Ectodermal cell (in vitro differentiated cells): ENCODE results near the gene FRY.
"Not testable (repeated sequence)": the region's sequence is repeated elsewhere in the genome, so short reads cannot be mapped to it uniquely, and the experiment has no call there.

Experiments used
- H3K27ac ChIP-seq: 2 replicates; pipeline ENCODE4 v1.7.0; 2013; ENCODE audit warnings: mild to moderate bottlenecking, low read depth, low read length; ENCODE audit not compliant: insufficient read depth, poor library complexity, severe bottlenecking
- H3K27me3 ChIP-seq: 2 replicates; pipeline ENCODE4 v1.7.0; 2013; ENCODE audit warnings: mild to moderate bottlenecking, low read length; ENCODE audit not compliant: insufficient read depth, control insufficient read depth, poor library complexity, severe bottlenecking
- H3K36me3 ChIP-seq: one replicate; pipeline ENCODE4 v1.7.0; 2013; ENCODE audit warnings: low read length; ENCODE audit not compliant: control insufficient read depth, insufficient read depth
- H3K4me1 ChIP-seq: one replicate; pipeline ENCODE4 v1.7.0; 2013; ENCODE audit warnings: low read length; ENCODE audit not compliant: control insufficient read depth, insufficient read depth
- H3K4me3 ChIP-seq: 2 replicates; pipeline ENCODE4 v1.7.0; 2013; ENCODE audit warnings: low read depth, low read length, control low read depth; ENCODE audit not compliant: insufficient read depth
- H3K9me3 ChIP-seq: 2 replicates; pipeline ENCODE4 v1.7.0; 2013; ENCODE audit warnings: mild to moderate bottlenecking, low read length, moderate library complexity; ENCODE audit not compliant: control insufficient read depth
- WGBS, 2 experiments: methylation state at CpG; one replicate each; pipeline ENCODE4 v1.1.7; 2013; ENCODE audit warnings: missing lambda C conversion rate in 2 of 2; 5-methylcytosine and 5-hydroxymethylcytosine counted together

FRY gene

DNA sequence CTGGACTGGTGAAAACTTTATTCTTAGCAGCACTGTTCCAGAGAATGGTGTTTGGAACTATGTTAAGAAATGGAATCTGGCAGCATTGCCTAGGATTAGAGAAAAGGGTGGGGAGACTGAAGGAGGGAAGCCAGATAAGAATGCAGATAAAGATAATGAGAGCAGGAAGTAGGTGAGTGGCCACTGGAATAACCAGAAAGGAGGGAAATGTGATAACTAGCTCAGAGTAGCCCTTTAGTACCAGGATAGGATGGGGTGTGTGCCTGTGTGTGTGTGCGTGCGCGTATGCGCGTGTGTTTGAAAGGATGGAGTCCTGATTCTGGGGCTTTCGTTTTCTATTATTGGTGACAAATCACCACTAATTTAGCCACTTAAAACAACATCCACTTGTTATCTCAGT is 33.4 kb upstream of the FRY start:
- WGBS, 2 experiments, result 94 to 100% methylated on average over 6 of the region's 6 CpGs
- no peak overlapping the region for H3K27ac ChIP-seq
- no peaks in the 10 kb centered on the region for H3K27me3 ChIP-seq
- no peaks in the 10 kb centered on the region for H3K36me3 ChIP-seq
- no peak overlapping the region for H3K4me3 ChIP-seq
- no peaks in the 10 kb centered on the region for H3K9me3 ChIP-seq
- peaks cover 6% of the 10 kb centered on the region for H3K4me1 ChIP-seq

DNA sequence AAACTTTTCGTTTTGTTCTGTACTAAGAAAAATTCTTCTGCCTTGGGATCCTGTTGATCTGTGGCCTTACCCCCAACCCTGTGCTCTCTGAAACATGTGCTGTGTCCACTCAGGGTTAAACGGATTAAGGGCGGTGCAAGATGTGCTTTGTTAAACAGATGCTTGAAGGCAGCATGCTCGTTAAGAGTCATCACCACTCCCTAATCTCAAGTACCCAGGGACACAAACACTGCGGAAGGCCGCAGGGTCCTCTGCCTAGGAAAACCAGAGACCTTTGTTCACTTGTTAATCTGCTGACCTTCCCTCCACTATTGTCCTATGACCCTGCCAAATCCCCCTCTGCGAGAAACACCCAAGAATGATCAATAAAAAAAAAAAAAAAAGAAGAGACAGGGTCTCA is 30.8 kb upstream of the FRY start:
- H3K36me3 ChIP-seq, H3K27me3 ChIP-seq, H3K4me1 ChIP-seq, H3K9me3 ChIP-seq, H3K4me3 ChIP-seq, H3K27ac ChIP-seq: not testable (repeated sequence)
- WGBS, 2 experiments, result 94 to 100% methylated on average over 1 of the region's 7 CpGs

DNA sequence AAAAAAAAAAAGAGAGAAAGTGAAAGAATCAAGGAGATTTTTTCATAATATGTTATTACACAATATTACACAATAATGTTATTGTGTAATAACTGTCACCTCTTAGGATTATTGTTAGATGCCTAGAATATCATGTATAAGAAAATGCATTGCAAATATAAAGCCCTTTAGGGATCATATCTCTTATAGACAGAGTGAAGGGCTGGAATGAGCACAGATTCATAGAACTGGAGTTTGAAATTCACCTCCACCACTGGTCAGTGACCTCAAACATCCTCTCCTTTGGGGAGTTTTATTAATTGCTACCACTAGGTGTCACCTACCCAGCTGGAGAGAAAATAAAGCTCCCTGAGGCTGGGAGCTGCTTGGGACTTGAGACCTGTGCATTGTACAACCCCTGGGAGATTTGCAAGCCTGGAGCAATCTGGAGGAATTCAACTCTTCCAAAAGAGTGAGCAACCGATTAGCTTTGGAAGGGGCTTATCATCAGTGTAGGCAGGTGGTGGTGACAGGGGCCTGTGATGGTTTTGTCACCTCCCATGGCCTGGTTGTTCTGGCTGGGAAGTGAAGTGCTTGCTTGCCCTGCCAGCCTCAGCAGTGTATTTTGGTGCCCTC is 30.3 kb upstream of the FRY start:
- H3K27ac ChIP-seq, result no peak overlapping the region
- WGBS, 2 experiments, result 74 to 94% methylated on average over 1 of the region's 1 CpG
- H3K36me3 ChIP-seq, result no peaks in the 10 kb centered on the region
- H3K27me3 ChIP-seq, result no peaks in the 10 kb centered on the region
- no peak overlapping the region for H3K4me3 ChIP-seq
- peaks cover 5% of the 10 kb centered on the region for H3K4me1 ChIP-seq
- H3K9me3 ChIP-seq, result no peaks in the 10 kb centered on the region

DNA sequence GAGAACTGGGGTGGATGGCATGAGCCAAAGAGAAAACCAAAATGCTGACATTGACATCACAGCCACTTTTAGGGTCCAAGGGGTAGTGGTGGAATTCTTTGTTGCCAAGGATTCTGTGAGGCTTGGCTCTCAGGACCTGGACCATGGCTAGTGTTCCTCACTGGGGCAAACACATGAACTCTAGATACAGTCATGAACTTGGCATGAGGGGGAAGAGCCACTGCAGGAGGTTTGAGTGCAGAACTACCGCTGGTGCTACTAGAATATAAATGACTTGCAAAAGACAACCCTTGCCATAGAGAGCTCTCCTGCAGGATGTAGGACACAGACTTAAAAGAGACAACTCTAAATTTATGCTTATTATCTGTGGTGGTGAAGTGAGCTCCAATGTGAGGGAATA is 29.8 kb upstream of the FRY start:
- H3K4me3 ChIP-seq, result no peak overlapping the region
- WGBS, 2 experiments, result 92 to 93% methylated on average over 1 of the region's 1 CpG
- H3K27me3 ChIP-seq, result no peaks in the 10 kb centered on the region
- no peaks in the 10 kb centered on the region for H3K4me1 ChIP-seq
- H3K36me3 ChIP-seq, result no peaks in the 10 kb centered on the region
- no peaks in the 10 kb centered on the region for H3K9me3 ChIP-seq
- H3K27ac ChIP-seq, result no peak overlapping the region

DNA sequence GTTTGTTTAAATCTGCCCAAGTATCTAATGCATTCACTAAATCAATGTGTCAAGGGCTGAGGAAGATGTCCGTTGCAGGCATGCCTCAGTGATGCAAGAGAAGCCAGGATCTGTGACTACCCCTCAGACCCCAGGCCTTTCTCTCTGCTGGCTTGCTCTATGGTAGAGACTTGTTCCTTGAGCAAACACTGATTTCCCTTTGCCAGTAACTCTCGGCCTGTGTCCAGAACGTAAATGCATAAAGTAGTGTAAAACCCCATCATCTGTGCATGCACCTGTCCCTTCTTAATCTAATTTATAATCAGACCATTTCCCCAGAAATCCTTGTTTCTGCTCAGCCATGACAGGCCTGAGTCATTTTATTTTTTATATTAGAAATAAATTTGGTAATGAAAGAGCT is 28.7 kb upstream of the FRY start:
- Histone ChIP-seq H3K27ac (no peak overlapping the region), H3K4me3 (no peak overlapping the region), H3K27me3 (no peaks in the 10 kb centered on the region), H3K36me3 (no peaks in the 10 kb centered on the region), H3K4me1 (no peaks in the 10 kb centered on the region), H3K9me3 (no peaks in the 10 kb centered on the region)
- WGBS, 2 experiments, result 93 to 95% methylated on average over 3 of the region's 3 CpGs

DNA sequence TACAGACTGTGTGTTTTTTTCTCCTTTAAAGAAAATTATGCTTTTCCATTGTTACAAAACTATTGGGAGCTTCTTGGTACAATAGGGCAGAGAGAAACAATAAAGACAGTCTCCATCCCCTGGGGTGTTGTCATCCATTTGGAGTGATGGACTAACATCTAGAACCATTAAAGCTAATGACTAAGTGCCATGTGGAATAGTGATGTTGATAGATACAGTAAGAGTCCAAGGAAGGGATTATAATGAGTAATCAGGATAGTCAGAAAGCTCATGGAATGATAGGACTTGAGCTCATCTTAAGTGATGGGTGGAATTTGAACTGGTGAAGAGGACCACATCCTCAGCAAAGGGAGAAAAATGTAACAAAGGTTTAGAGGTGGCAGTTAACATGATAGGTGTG is 24.1 kb upstream of the FRY start:
- no peaks in the 10 kb centered on the region for H3K27me3 ChIP-seq
- no peaks in the 10 kb centered on the region for H3K36me3 ChIP-seq
- H3K9me3 ChIP-seq, result no peaks in the 10 kb centered on the region
- H3K27ac ChIP-seq, result no peak overlapping the region
- no peak overlapping the region for H3K4me3 ChIP-seq
- H3K4me1 ChIP-seq, result no peaks in the 10 kb centered on the region

DNA sequence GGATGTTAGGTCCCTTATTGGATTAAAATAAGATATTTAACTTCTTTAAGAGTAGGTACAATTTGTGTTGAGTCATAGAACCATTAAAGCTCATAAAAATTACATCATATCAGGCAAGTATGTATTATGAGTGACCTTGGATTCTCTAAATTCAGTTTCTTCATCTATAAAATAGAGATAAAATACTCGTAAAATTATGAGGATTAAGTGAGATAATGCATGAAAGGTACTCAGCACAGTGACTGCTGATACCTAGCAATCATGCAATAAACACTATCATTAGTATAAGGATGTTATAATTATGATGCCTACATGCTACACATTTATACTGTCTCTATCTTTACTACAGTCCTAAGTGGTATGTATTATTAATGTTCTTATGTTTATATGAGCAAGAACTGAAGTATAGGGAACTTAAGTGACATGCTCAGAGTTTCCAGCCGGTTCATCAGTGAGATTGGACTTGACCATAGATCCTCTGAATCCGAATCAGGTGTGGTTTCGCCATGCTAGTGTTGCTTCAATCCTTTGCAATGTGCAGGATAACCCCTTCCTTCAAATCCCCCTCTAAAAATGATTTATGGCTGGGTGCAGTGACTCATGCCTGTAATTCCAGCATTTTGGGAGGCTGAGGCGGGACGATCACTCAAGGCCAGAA is 22.9 kb upstream of the FRY start:
- H3K27me3 ChIP-seq, result no peaks in the 10 kb centered on the region
- no peaks in the 10 kb centered on the region for H3K4me1 ChIP-seq
- H3K27ac ChIP-seq, result no peak overlapping the region
- no peaks in the 10 kb centered on the region for H3K36me3 ChIP-seq
- no peaks in the 10 kb centered on the region for H3K9me3 ChIP-seq
- H3K4me3 ChIP-seq, result no peak overlapping the region
- WGBS, 2 experiments, result 88 to 95% methylated on average over 5 of the region's 6 CpGs

DNA sequence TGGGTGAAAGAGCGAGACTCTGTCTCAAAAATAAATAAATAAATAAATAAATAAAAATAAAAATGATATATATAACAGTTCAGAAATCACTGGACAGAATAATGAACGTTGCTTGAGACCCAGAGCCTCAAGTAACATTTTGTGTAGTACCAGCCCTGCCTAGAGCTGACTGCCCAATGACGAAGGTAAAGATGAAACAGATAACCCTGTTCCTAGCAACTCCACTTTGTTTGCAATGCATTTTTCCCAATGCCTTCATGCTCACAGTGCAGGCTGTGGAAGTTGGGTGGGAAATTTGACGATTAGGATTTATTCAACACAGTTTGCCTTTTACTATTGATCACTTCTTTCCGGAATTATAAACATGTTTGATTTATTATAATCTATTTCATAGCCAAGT is 22.2 kb upstream of the FRY start:
- no peaks in the 10 kb centered on the region for H3K4me1 ChIP-seq
- no peaks in the 10 kb centered on the region for H3K27me3 ChIP-seq
- WGBS, 2 experiments, result 91 to 93% methylated on average over 2 to 3 of the region's 5 CpGs
- no peak overlapping the region for H3K4me3 ChIP-seq
- no peaks in the 10 kb centered on the region for H3K9me3 ChIP-seq
- H3K36me3 ChIP-seq, result no peaks in the 10 kb centered on the region
- no peak overlapping the region for H3K27ac ChIP-seq

DNA sequence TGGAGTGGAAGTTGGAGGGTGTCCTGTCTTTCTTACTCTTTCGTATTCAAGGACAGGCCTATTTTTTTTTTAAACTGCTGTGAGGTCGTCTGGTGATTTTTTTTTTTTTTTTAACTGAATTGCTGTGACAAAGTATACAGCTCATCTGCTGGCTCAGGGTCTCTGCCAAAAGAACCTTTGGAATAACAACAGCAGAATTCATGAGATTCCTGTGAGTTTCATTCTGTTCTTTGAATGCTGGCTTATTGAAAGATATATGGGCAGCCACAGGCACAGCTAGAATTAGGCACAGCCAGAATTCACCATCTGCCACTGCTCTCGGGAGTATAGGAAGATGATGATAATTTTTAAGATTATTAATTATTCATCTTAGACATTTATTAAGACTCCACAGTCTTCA is 21.4 kb upstream of the FRY start:
- WGBS, 2 experiments, result 70 to 79% methylated on average over 2 of the region's 3 CpGs
- Histone ChIP-seq H3K9me3 (no peaks in the 10 kb centered on the region), H3K36me3 (no peaks in the 10 kb centered on the region), H3K27me3 (no peaks in the 10 kb centered on the region), H3K27ac (no peak overlapping the region), H3K4me3 (no peak overlapping the region), H3K4me1 (no peaks in the 10 kb centered on the region)

DNA sequence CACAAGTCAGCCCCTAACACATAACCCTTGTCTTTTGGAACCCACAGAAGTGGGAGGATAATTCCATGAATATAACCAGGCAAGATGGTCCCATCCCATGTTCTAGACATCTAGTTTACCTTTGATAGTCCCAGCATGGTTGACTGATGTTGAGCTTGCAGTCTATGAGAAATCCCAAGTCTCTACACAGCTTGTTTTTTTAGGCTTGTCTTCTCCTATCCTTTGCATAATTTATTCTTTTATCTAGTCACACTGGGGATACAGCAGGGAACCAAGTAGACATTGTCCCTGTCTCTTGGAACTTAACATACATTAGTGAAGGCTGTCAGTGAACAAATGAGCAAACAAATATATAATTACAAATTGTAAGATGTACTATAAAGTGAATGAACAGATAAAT is 19.6 kb upstream of the FRY start:
- Histone ChIP-seq H3K4me3 (no peak overlapping the region), H3K27ac (no peak overlapping the region), H3K36me3 (no peaks in the 10 kb centered on the region), H3K4me1 (no peaks in the 10 kb centered on the region), H3K27me3 (no peaks in the 10 kb centered on the region), H3K9me3 (no peaks in the 10 kb centered on the region)

DNA sequence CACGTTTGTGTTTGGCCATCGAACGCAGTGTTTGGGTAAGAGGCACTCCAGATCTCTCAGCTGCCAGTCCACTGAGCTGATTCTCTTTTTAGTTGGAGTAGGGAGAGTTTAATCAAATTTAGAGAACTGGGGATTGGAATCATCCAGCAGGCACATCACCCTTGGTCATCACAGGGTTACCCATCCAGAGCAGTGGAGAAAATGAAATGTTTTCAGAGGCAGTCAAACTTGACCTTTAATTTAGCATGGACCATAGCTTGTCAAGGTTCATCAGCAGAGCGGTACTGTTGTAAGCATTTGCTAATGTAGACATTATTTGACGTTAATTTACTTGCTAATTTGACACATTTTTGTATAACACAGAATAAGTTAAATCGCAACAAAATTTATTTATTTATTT is 18.4 kb upstream of the FRY start:
- WGBS, 2 experiments, result 92 to 94% methylated on average over 4 of the region's 6 CpGs
- no peak overlapping the region for H3K4me3 ChIP-seq
- H3K27ac ChIP-seq, result no peak overlapping the region
- no peaks in the 10 kb centered on the region for H3K4me1 ChIP-seq
- H3K36me3 ChIP-seq, result no peaks in the 10 kb centered on the region
- H3K9me3 ChIP-seq, result no peaks in the 10 kb centered on the region
- H3K27me3 ChIP-seq, result no peaks in the 10 kb centered on the region
